ENCODE results near the gene HERC5.

GRCh38 chr4:88414755-88415154 is 42.2 kb upstream of the HERC5 start:
- no peak for TF ChIP-seq CTCF (IDR thresholded peaks at IDR 0.05)
- no peak for TF ChIP-seq POLR2A (IDR thresholded peaks at IDR 0.05)
